Type B pancreatic cell (in vitro differentiated cells): ENCODE measurements around the gene EPHA6. TPM values are rescaled to one million over a fixed set of nuclear protein-coding genes. Genes with fewer than 3 reads are reported as not detected.

Experiments
- DNase-seq: peaks from one replicate; pipeline ENCODE4 v3.0.0; 2021; ENCODE audit warnings: mixed read lengths; ENCODE audit not compliant: unreplicated experiment; ENCODE audit errors: extremely low spot score
- H3K27ac Mint-ChIP-seq: 2 replicates; pipeline ENCODE4 v1.8.0; 2021; ENCODE audit warnings: mild to moderate bottlenecking, mixed read lengths
- H3K27me3 Mint-ChIP-seq: 2 replicates; pipeline ENCODE4 v1.8.0; 2021; ENCODE audit warnings: mixed read lengths
- H3K36me3 Mint-ChIP-seq: 2 replicates; pipeline ENCODE4 v1.8.0; 2021; ENCODE audit warnings: mixed read lengths
- H3K4me1 Mint-ChIP-seq: one replicate; pipeline ENCODE4 v1.8.0; 2021; ENCODE audit warnings: mixed read lengths; ENCODE audit not compliant: unreplicated experiment
- H3K4me3 Mint-ChIP-seq: 2 replicates; pipeline ENCODE4 v1.8.0; 2021; ENCODE audit warnings: mild to moderate bottlenecking, mixed read lengths
- H3K9me3 Mint-ChIP-seq: 2 replicates; pipeline ENCODE4 v1.8.0; 2021; ENCODE audit warnings: mixed read lengths
- total RNA-seq: library from RNA; stranded (reverse); gene quantifications from 2 replicates; pipeline ENCODE4 v1.2.1, GENCODE V29; 2021; ENCODE audit warnings: low replicate concordance
- TF ChIP-seq, protein P1 (sequence below): fragments of 200-600 bp; sonication (generic); conservative IDR thresholded peaks from 2 replicates; pipeline ENCODE4 v1.5.0; 2021; ENCODE audit warnings: antibody characterized with exemption, mild to moderate bottlenecking

The EPHA6 gene
- total RNA-seq, 1 donor from 2014 or later, result 9.9 TPM

DNA sequence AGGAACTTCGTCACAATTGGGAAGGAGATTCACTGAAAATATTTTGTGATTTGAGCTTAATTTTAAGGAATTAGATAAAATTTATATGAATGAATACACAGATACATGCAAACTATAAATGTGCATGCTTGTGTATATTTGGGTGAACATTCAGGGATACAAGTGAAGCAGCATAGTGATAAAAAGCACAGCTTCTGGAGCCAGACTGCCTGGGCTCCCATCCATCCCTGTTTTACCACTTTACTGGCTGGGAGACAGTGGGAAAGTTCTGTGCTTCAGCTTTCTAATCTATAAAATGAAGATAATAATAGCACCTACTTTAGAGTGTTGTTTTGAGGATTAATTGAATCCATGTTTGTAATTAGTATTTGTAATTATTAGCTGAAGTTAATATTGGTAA, 8.1 kb upstream of the EPHA6 start:
- DNase-seq, result no peak
- no peaks in the 10 kb centered on the region for H3K9me3 Mint-ChIP-seq
- TF ChIP-seq, protein P1, sequence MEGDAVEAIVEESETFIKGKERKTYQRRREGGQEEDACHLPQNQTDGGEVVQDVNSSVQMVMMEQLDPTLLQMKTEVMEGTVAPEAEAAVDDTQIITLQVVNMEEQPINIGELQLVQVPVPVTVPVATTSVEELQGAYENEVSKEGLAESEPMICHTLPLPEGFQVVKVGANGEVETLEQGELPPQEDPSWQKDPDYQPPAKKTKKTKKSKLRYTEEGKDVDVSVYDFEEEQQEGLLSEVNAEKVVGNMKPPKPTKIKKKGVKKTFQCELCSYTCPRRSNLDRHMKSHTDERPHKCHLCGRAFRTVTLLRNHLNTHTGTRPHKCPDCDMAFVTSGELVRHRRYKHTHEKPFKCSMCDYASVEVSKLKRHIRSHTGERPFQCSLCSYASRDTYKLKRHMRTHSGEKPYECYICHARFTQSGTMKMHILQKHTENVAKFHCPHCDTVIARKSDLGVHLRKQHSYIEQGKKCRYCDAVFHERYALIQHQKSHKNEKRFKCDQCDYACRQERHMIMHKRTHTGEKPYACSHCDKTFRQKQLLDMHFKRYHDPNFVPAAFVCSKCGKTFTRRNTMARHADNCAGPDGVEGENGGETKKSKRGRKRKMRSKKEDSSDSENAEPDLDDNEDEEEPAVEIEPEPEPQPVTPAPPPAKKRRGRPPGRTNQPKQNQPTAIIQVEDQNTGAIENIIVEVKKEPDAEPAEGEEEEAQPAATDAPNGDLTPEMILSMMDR, result no peak
- H3K27me3 Mint-ChIP-seq, result peaks cover 8% of the 10 kb centered on the region
- no peak overlapping the region for H3K4me3 Mint-ChIP-seq
- H3K36me3 Mint-ChIP-seq, result no peaks in the 10 kb centered on the region
- no peak overlapping the region for H3K27ac Mint-ChIP-seq
- no peaks in the 10 kb centered on the region for H3K4me1 Mint-ChIP-seq

DNA sequence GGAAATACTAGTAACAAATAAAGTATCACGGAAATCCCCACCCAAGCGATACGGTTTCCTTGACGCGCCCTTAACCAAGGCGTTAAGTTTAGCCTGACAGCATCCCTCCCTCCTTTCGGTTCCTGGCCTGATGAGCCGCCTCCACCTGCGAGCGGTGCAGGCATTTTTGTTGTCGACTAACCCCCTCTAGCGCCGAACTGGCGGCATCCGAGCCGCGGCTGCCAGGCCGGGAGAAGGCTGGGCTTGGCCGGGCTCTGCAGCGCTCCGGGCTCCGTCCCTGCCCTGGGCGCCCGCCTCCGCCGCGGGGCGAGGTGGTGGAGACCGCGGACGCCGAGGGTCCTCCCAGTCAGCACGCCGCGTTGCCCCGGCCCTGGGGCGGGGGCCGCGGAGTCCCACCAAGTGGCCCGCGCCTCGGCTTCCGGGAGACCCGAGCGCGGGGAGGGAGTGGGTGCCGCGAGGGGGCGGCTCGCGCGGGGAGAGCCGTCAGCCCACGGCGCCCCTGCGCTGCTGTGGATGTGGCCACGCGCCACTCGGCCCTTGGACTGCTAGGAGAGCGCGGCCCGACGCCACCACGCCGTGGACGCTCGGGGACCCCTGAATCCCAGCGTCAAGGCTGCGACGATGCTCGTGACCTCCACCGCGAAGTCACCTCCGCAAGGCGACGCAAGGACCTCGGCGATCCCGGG, 1.1 kb upstream of the EPHA6 start:
- Mint-ChIP-seq H3K9me3 (no peaks in the 10 kb centered on the region), H3K36me3 (no peaks in the 10 kb centered on the region), H3K4me1 (peaks cover 8% of the 10 kb centered on the region), H3K27me3 (peaks cover 31% of the 10 kb centered on the region), H3K27ac (peak overlapping the region; percentile 16), H3K4me3 (peak overlapping the region; percentile 85)
- peak; percentile 90 for DNase-seq
- TF ChIP-seq, protein P1, result peak; percentile 80

DNA sequence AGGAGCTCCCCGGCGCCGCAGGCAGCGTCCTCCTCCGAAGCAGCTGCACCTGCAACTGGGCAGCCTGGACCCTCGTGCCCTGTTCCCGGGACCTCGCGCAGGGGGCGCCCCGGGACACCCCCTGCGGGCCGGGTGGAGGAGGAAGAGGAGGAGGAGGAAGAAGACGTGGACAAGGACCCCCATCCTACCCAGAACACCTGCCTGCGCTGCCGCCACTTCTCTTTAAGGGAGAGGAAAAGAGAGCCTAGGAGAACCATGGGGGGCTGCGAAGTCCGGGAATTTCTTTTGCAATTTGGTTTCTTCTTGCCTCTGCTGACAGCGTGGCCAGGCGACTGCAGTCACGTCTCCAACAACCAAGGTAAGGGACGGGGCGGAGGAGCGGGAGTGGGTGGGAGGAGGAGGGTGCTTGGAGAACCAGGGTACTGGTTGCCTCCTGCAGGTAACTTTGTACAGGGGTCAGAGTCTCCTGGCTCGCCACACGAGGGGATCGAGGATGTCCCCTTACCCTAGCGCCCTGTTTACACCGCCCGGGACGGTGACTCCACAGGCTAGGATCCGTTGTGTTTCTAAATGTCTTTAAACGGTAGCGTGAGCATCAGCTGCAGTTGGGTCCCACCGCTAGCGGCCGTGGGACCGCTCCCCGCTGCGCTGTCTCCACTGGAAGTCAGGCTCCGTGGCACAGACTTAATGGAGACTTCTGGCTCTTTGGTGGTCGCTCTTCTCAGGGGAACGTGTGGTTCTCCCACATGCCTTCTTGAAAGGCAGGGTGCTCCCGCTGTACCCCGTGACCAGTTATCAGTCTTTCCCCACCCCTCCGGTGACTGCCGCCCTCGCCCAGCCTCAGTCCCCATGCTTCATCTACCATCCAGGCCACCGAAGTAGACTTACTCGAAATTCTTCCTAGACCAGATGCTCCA, 515 bp downstream of the EPHA6 start:
- no peaks in the 10 kb centered on the region for H3K36me3 Mint-ChIP-seq
- H3K4me1 Mint-ChIP-seq, result peaks cover 8% of the 10 kb centered on the region
- H3K27ac Mint-ChIP-seq, result no peak overlapping the region
- no peak for DNase-seq
- H3K9me3 Mint-ChIP-seq, result no peaks in the 10 kb centered on the region
- peak overlapping the region; percentile 85 for H3K4me3 Mint-ChIP-seq
- TF ChIP-seq, protein P1, result no peak
- peaks cover 26% of the 10 kb centered on the region for H3K27me3 Mint-ChIP-seq

DNA sequence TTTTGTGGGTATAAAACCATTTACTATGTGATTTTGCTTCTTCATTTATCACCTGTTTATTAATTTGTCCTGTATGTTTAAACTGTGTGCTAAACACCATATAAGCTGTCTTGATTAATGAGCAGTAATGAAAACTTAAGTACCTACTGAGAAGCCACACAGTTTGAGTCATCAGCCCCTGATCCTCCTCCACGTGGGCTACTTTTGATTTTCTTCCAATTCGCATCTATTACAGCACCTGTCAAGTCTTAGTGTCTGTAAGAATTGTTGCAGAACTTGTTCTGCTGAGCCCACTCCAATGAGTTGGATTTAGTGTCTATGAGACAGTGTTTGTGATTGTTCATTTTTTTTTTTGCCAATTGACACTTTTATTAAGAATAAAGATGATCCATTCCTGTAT, 16.8 kb downstream of the EPHA6 start:
- Mint-ChIP-seq H3K4me3 (no peak overlapping the region), H3K27me3 (peaks cover 9% of the 10 kb centered on the region), H3K36me3 (no peaks in the 10 kb centered on the region)

DNA sequence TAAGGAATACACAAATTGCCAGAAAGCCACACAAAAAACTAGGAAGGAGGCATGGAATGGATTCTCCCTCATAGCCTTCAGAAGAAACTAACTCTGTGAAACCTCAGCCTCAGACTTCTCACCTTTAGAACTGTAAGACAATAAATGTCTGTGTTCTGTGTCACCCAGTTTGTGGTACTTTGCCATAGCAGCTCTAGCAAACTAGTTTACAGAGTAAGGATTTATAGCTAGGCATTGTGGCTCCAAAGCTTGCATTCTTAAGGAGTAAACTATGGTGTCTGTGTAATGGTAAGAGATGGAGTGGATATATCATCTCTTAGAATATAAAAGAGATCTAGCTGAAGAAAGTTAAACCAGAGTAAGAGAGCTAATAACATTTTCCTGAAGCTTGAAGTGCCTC, 18.9 kb downstream of the EPHA6 start:
- Mint-ChIP-seq H3K27ac (no peak overlapping the region), H3K4me3 (no peak overlapping the region), H3K27me3 (no peaks in the 10 kb centered on the region), H3K4me1 (no peaks in the 10 kb centered on the region), H3K36me3 (no peaks in the 10 kb centered on the region), H3K9me3 (no peaks in the 10 kb centered on the region)
- TF ChIP-seq, protein P1, result no peak
- DNase-seq, result no peak

More for the DNA sequence above, 16.8 kb downstream of the EPHA6 start:
- Mint-ChIP-seq H3K9me3 (no peaks in the 10 kb centered on the region), H3K4me1 (no peaks in the 10 kb centered on the region), H3K27ac (no peak overlapping the region)
- TF ChIP-seq, protein P1, result no peak
- no peak for DNase-seq
